ENCODE data around the gene SSPN. TPM values are rescaled to one million over a fixed set of nuclear protein-coding genes. Genes with fewer than 3 reads are reported as not detected.

The SSPN gene
- total and polyA plus RNA-seq, 5 experiments from 2014 or later = 0.27 TPM; not detected in 4

DNA sequence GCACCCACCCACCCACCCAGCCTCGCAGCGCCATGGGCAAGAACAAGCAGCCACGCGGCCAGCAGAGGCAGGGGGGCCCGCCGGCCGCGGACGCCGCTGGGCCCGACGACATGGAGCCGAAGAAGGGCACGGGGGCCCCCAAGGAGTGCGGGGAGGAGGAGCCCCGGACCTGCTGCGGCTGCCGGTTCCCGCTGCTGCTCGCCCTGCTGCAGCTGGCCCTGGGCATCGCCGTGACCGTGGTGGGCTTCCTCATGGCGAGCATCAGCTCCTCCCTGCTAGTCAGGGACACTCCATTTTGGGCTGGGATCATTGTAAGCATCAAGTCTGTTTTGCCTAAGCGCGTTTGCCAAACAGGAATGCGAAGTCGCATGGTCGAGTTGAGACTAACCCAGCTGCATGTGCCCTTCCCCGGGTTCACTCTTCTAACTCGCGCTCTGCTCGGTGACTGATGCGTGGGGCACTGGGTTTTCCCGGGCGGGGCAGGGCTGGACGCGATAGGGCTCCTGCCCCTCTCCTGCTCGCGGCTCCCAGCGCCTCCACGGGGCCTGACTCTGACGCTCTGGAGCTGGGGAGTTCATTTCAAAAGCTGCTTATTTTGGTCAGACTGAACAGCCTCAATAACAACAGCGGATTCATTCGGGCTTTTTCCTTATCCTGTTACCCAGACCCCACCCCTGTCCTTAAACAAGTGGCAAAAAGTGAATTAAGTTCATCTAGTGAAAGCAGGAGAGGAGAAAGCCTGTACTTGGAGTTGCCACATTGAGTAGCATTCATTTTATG, 458 bp downstream of the SSPN start:
- Mint-ChIP-seq H3K36me3 (no peaks in the 10 kb centered on the region), H3K4me3 (peak overlapping the region in 9 of 10 donors; percentile 40 to 79 (median 69)), H3K4me1 (peaks cover 0 to 13% (median 7%) of the 10 kb centered on the region in 4 donors), H3K27me3 (peaks cover 21 to 47% (median 43%) of the 10 kb centered on the region in 5 donors), H3K9me3 (no peaks in the 10 kb centered on the region), H3K27ac (no peak overlapping the region)
- DNase-seq (no peak), ATAC-seq (peak in 1 of 2 donors; percentile 25)
- POLR2A ChIA-PET = no interaction called here

DNA sequence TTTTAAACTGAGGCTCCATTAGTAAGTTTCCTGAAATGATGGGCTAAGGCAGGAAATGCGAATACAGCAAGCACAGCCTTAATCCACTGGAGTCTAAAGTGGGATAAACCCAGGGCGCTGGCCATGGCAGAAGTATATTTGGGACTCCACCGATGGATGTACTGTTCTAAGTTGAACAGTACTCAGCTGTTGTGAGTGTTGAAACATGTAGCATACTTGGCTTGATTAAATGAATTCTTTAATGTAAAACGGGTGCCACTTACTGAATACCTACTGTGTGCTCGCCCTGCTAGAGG, 996 bp downstream of the SSPN start:
- Mint-ChIP-seq H3K36me3 (no peaks in the 10 kb centered on the region), H3K27ac (no peak overlapping the region), H3K4me3 (peak overlapping the region in 9 of 10 donors; percentile 15 to 79 (median 69)), H3K4me1 (peaks cover 0 to 13% (median 7%) of the 10 kb centered on the region in 4 donors), H3K9me3 (no peaks in the 10 kb centered on the region), H3K27me3 (peaks cover 21 to 44% (median 41%) of the 10 kb centered on the region in 5 donors)
- POLR2A ChIA-PET = no interaction called here
- ATAC-seq (no peak), DNase-seq (no peak)

DNA sequence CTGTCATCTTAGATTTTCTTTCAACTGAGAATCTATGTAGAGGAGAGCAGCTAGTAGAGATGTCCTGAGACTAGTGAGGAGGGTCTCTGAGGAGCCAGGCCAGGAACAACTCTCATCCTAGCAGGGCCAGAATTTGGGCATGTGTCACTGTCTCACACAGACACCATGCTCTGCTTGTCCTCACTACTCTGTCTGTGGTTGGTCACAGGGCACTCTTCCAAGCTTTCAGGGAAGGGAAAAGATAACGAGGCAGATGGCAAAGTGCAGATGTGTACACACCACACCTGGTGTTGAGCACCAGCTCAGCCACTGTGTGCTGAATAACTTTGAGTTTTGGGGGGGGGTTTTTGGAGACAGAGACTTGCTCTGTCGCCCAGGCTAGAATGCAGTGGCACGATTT, 2.5 kb downstream of the SSPN start:
- Mint-ChIP-seq H3K4me1 (peaks cover 0 to 13% (median 7%) of the 10 kb centered on the region in 4 donors), H3K4me3 (no peak overlapping the region), H3K27ac (no peak overlapping the region), H3K27me3 (peaks cover 24 to 43% (median 38%) of the 10 kb centered on the region in 5 donors), H3K9me3 (no peaks in the 10 kb centered on the region), H3K36me3 (no peaks in the 10 kb centered on the region)
- DNase-seq = no peak
- no peak for ATAC-seq
- POLR2A ChIA-PET = no interaction called here

DNA sequence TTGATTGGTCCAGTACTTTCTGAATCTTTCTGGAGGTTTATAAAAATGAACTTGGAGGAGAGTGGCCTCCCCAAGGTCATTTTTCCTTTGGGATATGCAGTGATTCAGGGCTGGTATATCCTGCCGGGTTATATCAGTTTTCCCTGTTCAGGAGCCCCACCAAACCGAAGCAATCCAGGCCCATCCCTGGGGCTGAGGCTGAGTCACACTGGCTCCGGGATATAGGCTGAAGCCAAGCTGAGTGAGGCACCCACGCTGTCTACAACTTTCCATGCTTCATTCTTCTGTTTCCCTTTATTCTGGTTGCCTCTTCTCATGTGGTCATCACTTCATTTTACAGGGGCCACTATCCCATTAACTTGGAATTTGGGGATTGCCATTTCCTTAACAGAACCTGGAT, 3.4 kb downstream of the SSPN start:
- Mint-ChIP-seq H3K27me3 (peaks cover 24 to 40% (median 31%) of the 10 kb centered on the region in 5 donors), H3K36me3 (no peaks in the 10 kb centered on the region), H3K27ac (no peak overlapping the region), H3K4me1 (peaks cover 0 to 13% (median 7%) of the 10 kb centered on the region in 4 donors), H3K4me3 (no peak overlapping the region), H3K9me3 (no peaks in the 10 kb centered on the region)
- POLR2A ChIA-PET = no interaction called here
- ATAC-seq (no peak), DNase-seq (no peak)

DNA sequence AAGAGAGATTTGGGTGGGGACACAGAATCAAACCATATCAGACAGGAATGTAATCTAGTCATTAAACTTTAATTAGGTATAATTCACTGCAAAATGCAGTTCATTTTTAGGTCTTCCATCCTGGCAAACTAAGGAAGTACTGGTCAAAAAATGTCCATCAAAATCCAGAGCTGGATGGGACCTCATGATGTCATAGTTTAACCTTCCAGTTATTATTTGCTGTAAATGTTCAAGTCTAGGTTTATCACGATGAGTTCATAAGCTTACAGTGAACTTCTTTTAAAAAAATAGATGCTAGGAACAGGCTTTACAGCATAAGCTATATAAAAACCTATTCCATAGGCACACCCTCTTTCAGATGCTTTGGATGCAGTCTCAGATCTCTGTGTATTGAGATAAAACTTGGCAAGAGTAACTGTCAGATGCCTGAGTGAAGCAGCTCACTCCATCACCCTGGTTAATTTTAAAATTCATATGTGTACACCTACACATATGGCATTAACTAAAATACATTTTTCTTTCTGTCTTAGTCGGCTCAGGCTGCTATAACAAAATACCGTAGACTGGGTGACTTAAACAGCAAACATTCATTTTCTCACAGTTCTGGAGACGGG, 7.9 kb downstream of the SSPN start:
- Mint-ChIP-seq H3K9me3 (peaks cover 0 to 2% (median 0%) of the 10 kb centered on the region in 9 donors), H3K4me1 (no peaks in the 10 kb centered on the region), H3K4me3 (no peak overlapping the region), H3K36me3 (no peaks in the 10 kb centered on the region), H3K27me3 (peaks cover 6 to 25% (median 10%) of the 10 kb centered on the region in 5 donors), H3K27ac (no peak overlapping the region)
- DNase-seq = no peak
- POLR2A ChIA-PET = no interaction called here
- no peak for ATAC-seq

DNA sequence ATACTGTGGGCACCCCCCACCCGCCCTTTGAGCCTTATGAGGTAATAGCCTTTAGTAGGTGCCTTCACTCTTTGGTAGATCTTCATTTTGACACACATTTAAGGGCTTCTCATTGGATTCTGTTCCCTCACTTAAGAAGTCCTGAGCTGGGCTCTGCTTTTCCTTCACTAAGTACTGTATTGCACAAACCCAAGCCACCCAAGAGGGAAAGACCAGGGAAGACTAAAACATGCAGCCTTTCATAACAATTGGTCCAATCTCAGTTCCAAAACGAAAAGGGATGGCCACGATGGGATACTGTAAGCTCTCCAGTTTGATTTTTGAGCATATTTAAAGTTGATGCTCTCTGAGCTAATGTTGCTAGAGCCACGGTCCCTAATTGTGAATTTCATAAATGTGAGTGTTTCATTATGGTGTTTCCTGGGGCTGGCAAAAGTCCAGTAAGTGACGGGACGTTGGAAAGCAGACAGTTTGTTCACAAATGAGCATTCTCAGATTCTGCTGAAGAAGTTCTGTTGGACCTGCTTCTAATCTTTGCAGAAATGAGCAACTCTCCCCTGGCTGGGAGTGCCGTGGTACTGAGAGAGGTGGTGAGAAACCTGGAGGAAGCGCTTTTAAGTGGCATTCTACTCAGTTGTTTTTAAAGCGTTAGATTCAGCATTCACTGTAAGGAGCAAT, 9.4 kb downstream of the SSPN start:
- POLR2A ChIA-PET = no interaction called here
- Mint-ChIP-seq H3K4me3 (no peak overlapping the region), H3K27ac (no peak overlapping the region), H3K27me3 (peaks cover 3 to 20% (median 12%) of the 10 kb centered on the region in 5 donors), H3K9me3 (peaks cover 0 to 2% (median 0%) of the 10 kb centered on the region in 9 donors), H3K36me3 (no peaks in the 10 kb centered on the region), H3K4me1 (no peaks in the 10 kb centered on the region)
- DNase-seq (no peak), ATAC-seq (no peak)

DNA sequence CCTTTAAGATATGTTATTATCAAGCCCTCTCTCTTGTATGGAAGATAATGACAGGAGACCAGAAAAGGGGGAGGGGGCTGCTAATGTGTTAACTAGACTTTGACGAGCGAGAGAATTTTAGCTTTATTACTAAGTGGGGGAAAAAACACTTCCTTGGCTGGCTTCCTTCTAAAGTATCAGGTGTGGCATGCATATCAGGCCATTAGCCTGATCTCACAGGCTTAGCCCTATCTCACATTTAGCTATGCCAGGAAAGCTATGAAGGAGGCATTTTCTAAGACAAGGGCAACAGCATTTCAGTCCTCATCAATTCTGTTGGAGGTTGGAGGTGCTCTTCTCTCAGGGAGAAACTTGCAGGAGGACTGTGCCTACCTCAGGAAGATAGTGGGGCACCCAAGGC, 9.9 kb downstream of the SSPN start:
- no peak for ATAC-seq

DNA sequence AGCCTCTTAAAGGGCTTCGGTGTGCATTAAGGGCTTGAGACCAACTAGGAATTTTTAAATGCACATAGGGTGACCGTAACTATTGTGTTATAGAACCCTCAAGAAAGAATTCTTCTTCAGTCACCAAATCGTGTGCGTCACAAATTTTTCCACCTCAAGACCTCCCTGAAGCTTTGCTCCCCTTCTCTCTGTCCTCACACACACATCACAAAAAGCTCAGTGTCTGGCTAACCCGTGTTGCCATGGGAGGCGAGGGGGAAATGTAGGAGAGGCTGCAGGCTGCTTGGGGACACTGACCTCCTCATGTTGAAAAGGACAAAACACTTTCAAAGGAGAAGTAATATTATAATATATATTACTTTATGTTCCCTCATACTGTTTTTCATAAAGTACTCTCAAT, 10.6 kb downstream of the SSPN start:
- DNase-seq (no peak), ATAC-seq (no peak)
- peaks cover 0 to 2% (median 0%) of the 10 kb centered on the region in 9 donors for H3K9me3 Mint-ChIP-seq
- H3K27me3 Mint-ChIP-seq = peaks cover 5 to 30% (median 15%) of the 10 kb centered on the region in 5 donors
- H3K4me3 Mint-ChIP-seq = no peak overlapping the region
- no peak overlapping the region for H3K27ac Mint-ChIP-seq
- POLR2A ChIA-PET = no interaction called here
- H3K4me1 Mint-ChIP-seq = no peaks in the 10 kb centered on the region
- H3K36me3 Mint-ChIP-seq = no peaks in the 10 kb centered on the region

More for the DNA sequence above, 9.9 kb downstream of the SSPN start:
- Mint-ChIP-seq H3K4me3 (no peak overlapping the region), H3K36me3 (no peaks in the 10 kb centered on the region), H3K4me1 (no peaks in the 10 kb centered on the region), H3K27ac (peak overlapping the region in 1 of 10 donors; percentile 15), H3K27me3 (peaks cover 3 to 24% (median 15%) of the 10 kb centered on the region in 5 donors), H3K9me3 (peaks cover 0 to 2% (median 0%) of the 10 kb centered on the region in 9 donors)
- POLR2A ChIA-PET = no interaction called here
- DNase-seq = no peak

DNA sequence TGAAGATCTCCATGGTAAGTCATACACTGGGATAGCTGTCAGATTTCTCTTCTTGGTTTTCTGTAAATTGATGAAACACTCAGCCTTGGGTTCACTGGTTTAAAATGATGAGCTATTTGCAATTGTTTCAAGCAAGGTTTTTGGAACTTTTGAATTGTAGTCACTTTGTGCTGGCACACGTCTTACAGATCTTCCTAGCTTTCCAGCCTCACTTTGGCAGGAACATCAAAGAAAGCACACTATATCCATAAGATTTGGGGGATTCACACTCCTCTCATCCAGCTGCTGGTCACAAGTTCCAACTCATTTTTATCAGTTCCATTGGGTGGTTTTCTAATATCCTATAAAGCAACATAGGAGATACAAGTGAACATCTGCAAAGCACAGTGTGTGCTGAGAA, 16.0 kb downstream of the SSPN start:
- Mint-ChIP-seq H3K27ac (no peak overlapping the region), H3K27me3 (peaks cover 5 to 46% (median 15%) of the 10 kb centered on the region in 5 donors)

DNA sequence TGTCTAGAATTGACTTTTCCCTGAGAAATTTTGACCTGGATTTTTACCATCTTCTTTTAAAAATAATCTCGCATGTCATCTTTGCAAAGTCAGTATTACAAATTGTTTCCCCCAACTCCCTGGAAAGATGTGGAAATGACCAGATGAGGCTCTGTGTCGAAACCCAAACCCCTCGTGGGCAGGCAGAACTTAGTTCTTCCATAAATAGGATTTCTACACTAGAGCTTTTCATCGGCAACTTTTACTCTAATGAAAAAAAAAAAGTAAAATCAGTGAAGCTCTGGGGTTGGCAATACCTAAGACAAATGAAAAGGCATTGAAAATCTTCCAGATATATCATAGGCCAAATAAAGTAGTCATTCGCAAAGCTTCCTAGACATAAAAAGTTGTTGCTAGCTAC, 17.0 kb downstream of the SSPN start:
- no peak overlapping the region for H3K4me3 Mint-ChIP-seq
- POLR2A ChIA-PET = interaction anchor here (0.7 kb wide), 1 partner anchor 676 kb away, joined by 3 read pairs; no protein-coding TSS in a partner anchor
- DNase-seq (no peak), ATAC-seq (no peak)
- peaks cover 0 to 8% (median 4%) of the 10 kb centered on the region in 9 donors for H3K9me3 Mint-ChIP-seq
- peaks cover 0 to 7% (median 0%) of the 10 kb centered on the region in 3 donors for H3K36me3 Mint-ChIP-seq
- no peaks in the 10 kb centered on the region for H3K4me1 Mint-ChIP-seq
- H3K27me3 Mint-ChIP-seq = peaks cover 5 to 46% (median 15%) of the 10 kb centered on the region in 5 donors
- H3K27ac Mint-ChIP-seq = no peak overlapping the region

More for the DNA sequence above, 16.0 kb downstream of the SSPN start:
- Mint-ChIP-seq H3K36me3 (peaks cover 0 to 7% (median 0%) of the 10 kb centered on the region in 3 donors), H3K4me3 (no peak overlapping the region), H3K9me3 (peaks cover 0 to 8% (median 4%) of the 10 kb centered on the region in 9 donors), H3K4me1 (no peaks in the 10 kb centered on the region)
- ATAC-seq (no peak), DNase-seq (no peak)
- POLR2A ChIA-PET = no interaction called here

DNA sequence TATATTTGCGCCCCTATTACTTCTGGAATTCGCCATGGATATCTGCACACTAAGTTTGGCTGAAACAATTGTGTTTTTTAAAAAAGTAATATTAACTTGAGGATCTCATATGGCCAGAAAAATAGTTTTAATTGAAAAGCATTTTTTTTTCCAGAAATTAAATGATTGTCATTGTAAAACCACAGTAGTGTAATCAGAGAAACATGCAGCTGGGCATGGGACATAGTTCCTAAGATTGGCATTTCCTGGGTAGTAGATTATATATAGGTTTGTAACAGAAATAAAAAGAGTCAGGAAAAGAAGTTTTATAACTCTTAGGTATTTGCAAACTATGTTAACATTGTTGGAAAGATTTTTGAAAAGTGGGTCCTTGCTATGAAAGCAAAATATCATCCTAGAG, 17.6 kb downstream of the SSPN start:
- Mint-ChIP-seq H3K27ac (no peak overlapping the region), H3K36me3 (peaks cover 0 to 7% (median 0%) of the 10 kb centered on the region in 3 donors), H3K4me1 (no peaks in the 10 kb centered on the region), H3K9me3 (peaks cover 0 to 8% (median 4%) of the 10 kb centered on the region in 9 donors), H3K4me3 (no peak overlapping the region), H3K27me3 (peaks cover 5 to 46% (median 15%) of the 10 kb centered on the region in 5 donors)
- no peak for DNase-seq
- ATAC-seq = no peak
- POLR2A ChIA-PET = interaction anchor here (0.7 kb wide), 1 partner anchor 675 kb away, joined by 3 read pairs; no protein-coding TSS in a partner anchor

DNA sequence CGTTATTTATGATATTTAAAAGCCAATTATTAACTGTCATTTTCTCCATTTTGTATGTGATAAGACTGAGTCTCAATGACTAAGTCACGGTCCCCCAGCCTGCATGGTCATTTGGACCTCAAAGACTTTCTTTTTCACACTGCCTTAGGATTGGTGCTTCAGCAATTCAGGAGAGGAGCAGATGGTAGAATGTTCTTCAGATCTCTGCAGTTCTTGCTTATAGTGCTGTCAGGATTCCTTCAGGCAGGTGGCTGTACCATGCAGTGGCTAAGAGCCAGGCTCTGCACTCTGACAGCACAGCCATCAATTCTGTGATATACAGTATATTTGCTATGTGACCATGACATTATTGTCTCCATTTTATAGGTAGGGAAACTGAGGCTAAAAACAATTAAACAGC, 18.7 kb downstream of the SSPN start:
- no peak overlapping the region for H3K4me3 Mint-ChIP-seq
- peaks cover 5 to 46% (median 18%) of the 10 kb centered on the region in 5 donors for H3K27me3 Mint-ChIP-seq
- no peak for ATAC-seq
- peaks cover 0 to 8% (median 4%) of the 10 kb centered on the region in 9 donors for H3K9me3 Mint-ChIP-seq
- peaks cover 0 to 7% (median 0%) of the 10 kb centered on the region in 3 donors for H3K36me3 Mint-ChIP-seq
- no peak overlapping the region for H3K27ac Mint-ChIP-seq
- DNase-seq = no peak
- H3K4me1 Mint-ChIP-seq = no peaks in the 10 kb centered on the region
- POLR2A ChIA-PET = no interaction called here

DNA sequence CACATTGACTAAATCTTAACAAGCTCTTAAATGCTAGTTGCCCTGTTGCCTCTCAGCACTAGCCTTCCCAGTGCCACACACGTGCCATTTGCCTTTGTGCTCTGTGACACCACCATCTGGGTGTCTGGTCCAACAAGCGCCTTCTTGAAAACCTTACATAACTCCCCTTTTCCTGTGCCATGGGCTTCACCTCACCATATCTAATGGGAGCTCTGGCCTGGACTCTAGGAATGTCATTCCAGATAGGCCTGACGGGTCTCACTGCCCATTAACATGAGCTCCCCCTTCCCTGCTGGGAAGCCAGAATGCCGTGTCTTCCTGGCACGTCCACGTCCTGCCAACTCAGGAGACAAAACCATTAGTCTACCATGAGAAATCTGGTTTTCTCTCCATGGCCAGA, 24.4 kb downstream of the SSPN start:
- Mint-ChIP-seq H3K9me3 (peaks cover 0 to 6% (median 4%) of the 10 kb centered on the region in 9 donors), H3K36me3 (peaks cover 0 to 7% (median 0%) of the 10 kb centered on the region in 3 donors), H3K4me3 (no peak overlapping the region), H3K27ac (no peak overlapping the region), H3K27me3 (peaks cover 3 to 17% (median 10%) of the 10 kb centered on the region in 5 donors), H3K4me1 (no peaks in the 10 kb centered on the region)
- DNase-seq (no peak), ATAC-seq (no peak)
- POLR2A ChIA-PET = no interaction called here

All from naive thymus-derived CD8-positive, alpha-beta T cell (primary cell).